GM12875 (cell line): ENCODE measurements around the gene ACTL7A.
"Not testable (repeated sequence)": the region's sequence is repeated elsewhere in the genome, so short reads cannot be mapped to it uniquely, and the experiment has no call there.

Experiments
- H3K4me3 ChIP-seq: one replicate; pipeline ENCODE4 v1.5.1; 2011; ENCODE audit warnings: low read depth, low read length, control low read depth
- CTCF ChIP-seq: IDR thresholded peaks from 2 replicates; pipeline ENCODE4 v1.5.1; 2011; ENCODE audit warnings: low read depth, mild to moderate bottlenecking, control low read depth, inconsistent platforms, low read length, moderate library complexity, borderline replicate concordance; ENCODE audit not compliant: insufficient read depth

ACTL7A gene

DNA sequence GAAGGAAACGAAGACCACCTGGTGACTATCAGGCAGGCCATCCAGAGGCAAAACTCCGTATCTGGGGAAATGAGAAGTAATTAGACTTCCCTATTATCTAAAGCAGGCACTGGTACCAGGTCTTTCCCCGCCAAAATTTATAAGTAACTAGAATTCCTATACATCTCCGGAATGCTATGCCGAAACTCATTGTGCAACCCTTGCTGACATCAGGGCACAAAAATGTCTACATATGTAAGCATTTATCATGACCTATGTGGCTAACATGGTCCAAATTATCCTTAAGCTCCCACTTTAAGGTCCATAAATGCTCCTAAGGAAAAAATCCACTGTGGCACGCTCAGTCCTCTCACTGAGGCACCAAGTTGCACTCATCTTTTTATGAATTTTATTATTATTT, 24.0 kb upstream of the ACTL7A start:
- no peak overlapping the region for H3K4me3 ChIP-seq
- no peak for TF ChIP-seq CTCF

DNA sequence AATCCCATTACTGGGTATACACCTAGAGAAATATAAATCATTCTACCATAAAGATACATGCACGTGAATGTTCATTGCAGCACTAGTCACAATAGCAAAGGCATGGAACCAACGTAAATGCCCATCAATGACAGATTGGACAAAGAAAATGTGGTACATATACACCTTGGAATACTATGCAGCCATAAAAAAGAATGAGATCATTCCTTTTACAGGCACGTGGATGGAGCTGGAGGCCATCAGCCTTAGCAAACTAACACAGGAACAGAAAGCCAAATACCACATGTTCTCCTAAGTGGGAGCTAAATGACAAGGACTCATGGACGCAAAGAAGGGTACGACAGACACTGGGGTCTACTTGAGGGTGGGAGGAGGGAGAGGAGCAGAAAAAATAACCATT, 22.5 kb upstream of the ACTL7A start:
- H3K4me3 ChIP-seq = not testable (repeated sequence)

GRCh38 chr9:108842610-108843295, 19.3 kb upstream of the ACTL7A start:
- no peak overlapping the region for H3K4me3 ChIP-seq
- TF ChIP-seq CTCF = no peak

- no peak for TF ChIP-seq CTCF
- H3K4me3 ChIP-seq = no peak overlapping the region
Observed at GRCh38 chr9:108844391-108844790, 17.7 kb upstream of the ACTL7A start.

DNA sequence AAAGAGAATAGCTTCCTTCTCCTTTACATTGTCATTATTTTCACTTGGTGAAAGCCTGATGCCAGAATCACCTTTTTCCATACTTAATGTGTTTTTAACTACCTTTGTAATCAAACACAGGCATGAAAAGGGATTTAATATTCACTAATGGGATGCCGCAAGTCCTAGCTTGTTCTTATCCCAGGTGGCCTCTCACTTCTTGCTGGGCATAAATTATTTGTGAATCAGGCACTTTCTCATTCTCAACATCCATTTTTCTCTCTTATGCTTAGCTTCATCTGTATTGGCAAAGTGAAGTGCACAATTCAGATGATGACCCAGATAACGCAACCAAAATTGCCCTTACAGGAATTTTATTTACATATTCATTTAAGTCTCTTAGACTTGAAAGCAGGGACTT, 17.2 kb upstream of the ACTL7A start:
- TF ChIP-seq CTCF = no peak
- no peak overlapping the region for H3K4me3 ChIP-seq

DNA sequence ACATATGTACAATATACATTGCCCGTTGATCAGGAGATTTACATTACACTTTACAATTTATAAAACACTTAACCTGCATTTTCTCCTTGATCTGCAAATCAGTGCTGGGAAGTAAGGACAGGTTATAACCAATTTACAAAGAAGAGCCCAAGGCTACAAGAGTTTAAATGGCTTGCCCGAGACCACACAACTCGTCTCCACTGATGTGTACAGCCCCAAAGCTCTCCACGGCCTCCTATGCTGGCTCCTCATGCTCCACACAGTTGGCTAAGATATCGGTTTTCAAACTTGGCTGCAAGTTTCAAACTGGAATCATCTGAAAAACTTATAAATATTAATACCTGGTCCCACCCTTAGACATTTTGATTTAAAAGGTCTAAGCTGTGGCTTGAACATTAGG, 16.6 kb upstream of the ACTL7A start:
- no peak for TF ChIP-seq CTCF
- H3K4me3 ChIP-seq = no peak overlapping the region

- H3K4me3 ChIP-seq = no peak overlapping the region
- no peak for TF ChIP-seq CTCF
Observed at GRCh38 chr9:108845947-108846346, 16.1 kb upstream of the ACTL7A start.

- H3K4me3 ChIP-seq = not testable (repeated sequence)
Observed at GRCh38 chr9:108848296-108848695, 13.8 kb upstream of the ACTL7A start.
